Measurements from ENCODE around the gene GRAMD1A. TPM values are rescaled to one million over a fixed set of nuclear protein-coding genes. Genes with fewer than 3 reads are reported as not detected.

Gene GRAMD1A
- polyA plus RNA-seq, 1 donor from 2014 or later, result 19.0 TPM

GRCh38 chr19:35019144-35019543 is 19.0 kb downstream of the GRAMD1A start:
- H3K9me3 ChIP-seq (ENCODE audit: low read length), result no peaks in the 10 kb centered on the region
- H3K4me3 ChIP-seq (ENCODE audit: low read length), result no peak overlapping the region
- H3K4me2 ChIP-seq (ENCODE audit: low read length), result no peak overlapping the region
- no peaks in the 10 kb centered on the region for H3K27me3 ChIP-seq (ENCODE audit: insufficient read depth, low read depth, low read length)
- H3K79me2 ChIP-seq (replicated peaks; ENCODE audit: insufficient read depth, low read length), result no peaks in the 10 kb centered on the region
- no peak overlapping the region for H3K27ac ChIP-seq (ENCODE audit: low read length)
- no peak overlapping the region for H2AFZ ChIP-seq (ENCODE audit: low read depth, low read length)
- H3K36me3 ChIP-seq (ENCODE audit: insufficient read depth, low read length), result no peaks in the 10 kb centered on the region
- no peaks in the 10 kb centered on the region for H3K9me2 ChIP-seq (ENCODE audit: insufficient read depth, low read length)
- no peaks in the 10 kb centered on the region for H4K20me1 ChIP-seq (ENCODE audit: insufficient read depth)
- H3F3A ChIP-seq (ENCODE audit: insufficient read depth, low read length, poor library complexity, severe bottlenecking), result no peaks in the 10 kb centered on the region
- H3K9ac ChIP-seq (ENCODE audit: low read length), result no peak overlapping the region
- TF ChIP-seq EP300 (conservative IDR thresholded peaks at IDR 0.05; ENCODE audit: poor library complexity, severe bottlenecking) (no peak), EZH2 (IDR thresholded peaks at IDR 0.05; ENCODE audit: borderline replicate concordance, insufficient read depth, low read length, poor library complexity, severe bottlenecking) (no peak), TAF1 (IDR thresholded peaks at IDR 0.05; ENCODE audit: low read depth) (no peak), POLR2AphosphoS5 (IDR thresholded peaks at IDR 0.05) (no peak), SMC3 (conservative IDR thresholded peaks at IDR 0.05; ENCODE audit: poor library complexity) (no peak), MXI1 (conservative IDR thresholded peaks at IDR 0.05; ENCODE audit: poor library complexity, severe bottlenecking) (no peak), RAD21 (conservative IDR thresholded peaks at IDR 0.05) (no peak)
- TF ChIP-seq, protein P1, sequence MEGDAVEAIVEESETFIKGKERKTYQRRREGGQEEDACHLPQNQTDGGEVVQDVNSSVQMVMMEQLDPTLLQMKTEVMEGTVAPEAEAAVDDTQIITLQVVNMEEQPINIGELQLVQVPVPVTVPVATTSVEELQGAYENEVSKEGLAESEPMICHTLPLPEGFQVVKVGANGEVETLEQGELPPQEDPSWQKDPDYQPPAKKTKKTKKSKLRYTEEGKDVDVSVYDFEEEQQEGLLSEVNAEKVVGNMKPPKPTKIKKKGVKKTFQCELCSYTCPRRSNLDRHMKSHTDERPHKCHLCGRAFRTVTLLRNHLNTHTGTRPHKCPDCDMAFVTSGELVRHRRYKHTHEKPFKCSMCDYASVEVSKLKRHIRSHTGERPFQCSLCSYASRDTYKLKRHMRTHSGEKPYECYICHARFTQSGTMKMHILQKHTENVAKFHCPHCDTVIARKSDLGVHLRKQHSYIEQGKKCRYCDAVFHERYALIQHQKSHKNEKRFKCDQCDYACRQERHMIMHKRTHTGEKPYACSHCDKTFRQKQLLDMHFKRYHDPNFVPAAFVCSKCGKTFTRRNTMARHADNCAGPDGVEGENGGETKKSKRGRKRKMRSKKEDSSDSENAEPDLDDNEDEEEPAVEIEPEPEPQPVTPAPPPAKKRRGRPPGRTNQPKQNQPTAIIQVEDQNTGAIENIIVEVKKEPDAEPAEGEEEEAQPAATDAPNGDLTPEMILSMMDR (IDR thresholded peaks at IDR 0.05; ENCODE audit: poor library complexity, severe bottlenecking), result no peak
- TF ChIP-seq, protein P2, sequence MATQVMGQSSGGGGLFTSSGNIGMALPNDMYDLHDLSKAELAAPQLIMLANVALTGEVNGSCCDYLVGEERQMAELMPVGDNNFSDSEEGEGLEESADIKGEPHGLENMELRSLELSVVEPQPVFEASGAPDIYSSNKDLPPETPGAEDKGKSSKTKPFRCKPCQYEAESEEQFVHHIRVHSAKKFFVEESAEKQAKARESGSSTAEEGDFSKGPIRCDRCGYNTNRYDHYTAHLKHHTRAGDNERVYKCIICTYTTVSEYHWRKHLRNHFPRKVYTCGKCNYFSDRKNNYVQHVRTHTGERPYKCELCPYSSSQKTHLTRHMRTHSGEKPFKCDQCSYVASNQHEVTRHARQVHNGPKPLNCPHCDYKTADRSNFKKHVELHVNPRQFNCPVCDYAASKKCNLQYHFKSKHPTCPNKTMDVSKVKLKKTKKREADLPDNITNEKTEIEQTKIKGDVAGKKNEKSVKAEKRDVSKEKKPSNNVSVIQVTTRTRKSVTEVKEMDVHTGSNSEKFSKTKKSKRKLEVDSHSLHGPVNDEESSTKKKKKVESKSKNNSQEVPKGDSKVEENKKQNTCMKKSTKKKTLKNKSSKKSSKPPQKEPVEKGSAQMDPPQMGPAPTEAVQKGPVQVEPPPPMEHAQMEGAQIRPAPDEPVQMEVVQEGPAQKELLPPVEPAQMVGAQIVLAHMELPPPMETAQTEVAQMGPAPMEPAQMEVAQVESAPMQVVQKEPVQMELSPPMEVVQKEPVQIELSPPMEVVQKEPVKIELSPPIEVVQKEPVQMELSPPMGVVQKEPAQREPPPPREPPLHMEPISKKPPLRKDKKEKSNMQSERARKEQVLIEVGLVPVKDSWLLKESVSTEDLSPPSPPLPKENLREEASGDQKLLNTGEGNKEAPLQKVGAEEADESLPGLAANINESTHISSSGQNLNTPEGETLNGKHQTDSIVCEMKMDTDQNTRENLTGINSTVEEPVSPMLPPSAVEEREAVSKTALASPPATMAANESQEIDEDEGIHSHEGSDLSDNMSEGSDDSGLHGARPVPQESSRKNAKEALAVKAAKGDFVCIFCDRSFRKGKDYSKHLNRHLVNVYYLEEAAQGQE (IDR thresholded peaks at IDR 0.05; ENCODE audit: borderline replicate concordance), result no peak

GRCh38 chr19:35021016-35021415 is 20.9 kb downstream of the GRAMD1A start:
- H3K27me3 ChIP-seq (ENCODE audit: insufficient read depth, low read depth, low read length), result no peaks in the 10 kb centered on the region
- H3K9me3 ChIP-seq (ENCODE audit: low read length), result no peaks in the 10 kb centered on the region
- TF ChIP-seq SMC3 (conservative IDR thresholded peaks at IDR 0.05; ENCODE audit: poor library complexity) (no peak), RAD21 (conservative IDR thresholded peaks at IDR 0.05) (no peak), MXI1 (conservative IDR thresholded peaks at IDR 0.05; ENCODE audit: poor library complexity, severe bottlenecking) (no peak), TAF1 (IDR thresholded peaks at IDR 0.05; ENCODE audit: low read depth) (no peak), EZH2 (IDR thresholded peaks at IDR 0.05; ENCODE audit: borderline replicate concordance, insufficient read depth, low read length, poor library complexity, severe bottlenecking) (no peak), EP300 (conservative IDR thresholded peaks at IDR 0.05; ENCODE audit: poor library complexity, severe bottlenecking) (no peak), POLR2AphosphoS5 (IDR thresholded peaks at IDR 0.05) (no peak)
- TF ChIP-seq, protein P2 (IDR thresholded peaks at IDR 0.05; ENCODE audit: borderline replicate concordance), result no peak
- TF ChIP-seq, protein P1 (IDR thresholded peaks at IDR 0.05; ENCODE audit: poor library complexity, severe bottlenecking), result no peak
- no peak overlapping the region for H2AFZ ChIP-seq (ENCODE audit: low read depth, low read length)
- no peaks in the 10 kb centered on the region for H3F3A ChIP-seq (ENCODE audit: insufficient read depth, low read length, poor library complexity, severe bottlenecking)
- no peaks in the 10 kb centered on the region for H3K36me3 ChIP-seq (ENCODE audit: insufficient read depth, low read length)
- H3K4me2 ChIP-seq (ENCODE audit: low read length), result no peak overlapping the region
- H3K27ac ChIP-seq (ENCODE audit: low read length), result no peak overlapping the region
- H3K4me3 ChIP-seq (ENCODE audit: low read length), result no peak overlapping the region
- no peaks in the 10 kb centered on the region for H3K79me2 ChIP-seq (replicated peaks; ENCODE audit: insufficient read depth, low read length)
- no peaks in the 10 kb centered on the region for H4K20me1 ChIP-seq (ENCODE audit: insufficient read depth)
- no peaks in the 10 kb centered on the region for H3K9me2 ChIP-seq (ENCODE audit: insufficient read depth, low read length)
- H3K9ac ChIP-seq (ENCODE audit: low read length), result no peak overlapping the region

All from neural cell (in vitro differentiated cells).